B cell (primary cell): ENCODE data around the gene FKBP15. TPM values are rescaled to one million over a fixed set of nuclear protein-coding genes. Genes with fewer than 3 reads are reported as not detected.

Experiments
- ATAC-seq: fragments of 200-7000 bp; cut with Tn5 transposase; one replicate; pipeline ENCODE4 v1.10.0; 2021; ENCODE audit warnings: low read depth, mild to moderate bottlenecking, moderate number of reproducible peaks, moderate library complexity
- CTCF ChIA-PET: fragments of 350-600 bp; sonication (Branson Sonifier 250); formaldehyde crosslinking; loops from one replicate; lab custom pipeline; 2021; ENCODE audit warnings: antibody characterized with exemption, inconsistent platforms; lab: Charles Lee
- POLR2A ChIA-PET: fragments of 350-600 bp; sonication (Branson Sonifier 250); formaldehyde crosslinking; loops from one replicate; lab custom pipeline; 2021; ENCODE audit warnings: antibody characterized with exemption; lab: Charles Lee
- DNase-seq: peaks from one replicate; pipeline ENCODE4 v3.0.0; 2013
- H2AFZ ChIP-seq: 2 replicates; pipeline ENCODE4 v1.6.1; 2012; ENCODE audit warnings: mild to moderate bottlenecking, low read depth, low read length; ENCODE audit not compliant: insufficient read depth, poor library complexity, severe bottlenecking
- H3K27ac ChIP-seq, 2 donors: 1 replicate in 1 of 2; 2 replicates in 1 of 2; pipeline ENCODE4 v1.5.1; 2012 to 2013; ENCODE audit warnings: low read length in 2 of 2, mild to moderate bottlenecking in 2 of 2, moderate library complexity in 1 of 2
- H3K27me3 ChIP-seq, 4 experiments: fragments of 200-600 bp in 1 of 4; sonication (generic) in 1 of 4; replicated peaks in 1 of 4; 1 replicate in 2 of 4; 2 replicates in 2 of 4; pipeline versions ENCODE4 v1.6.1 to v1.7.0; 2013 to 2016; ENCODE audit warnings: low read length in 3 of 4, mild to moderate bottlenecking in 2 of 4, mixed read lengths in 1 of 4, moderate library complexity in 1 of 4; ENCODE audit not compliant: insufficient read depth in 4 of 4, control insufficient read depth in 3 of 4; ENCODE audit errors: control extremely low read depth in 1 of 4
- H3K36me3 ChIP-seq, 2 experiments: replicated peaks in 1 of 2; 1 replicate in 1 of 2; 2 replicates in 1 of 2; pipeline versions ENCODE4 v1.6.1 to v1.7.1; 2013; ENCODE audit warnings: low read length in 1 of 2; ENCODE audit not compliant: insufficient read depth in 2 of 2, control insufficient read depth in 1 of 2; ENCODE audit errors: control extremely low read depth in 1 of 2, extremely low read depth in 1 of 2
- H3K4me1 ChIP-seq, 2 donors: fragments of 200-600 bp in 1 of 2; sonication (generic) in 1 of 2; 1 replicate in 1 of 2; 2 replicates in 1 of 2; pipeline versions ENCODE4 v1.5.1 to v1.6.1; 2013 to 2017; ENCODE audit warnings: low read length in 2 of 2; ENCODE audit not compliant: control insufficient read depth in 2 of 2, insufficient read depth in 2 of 2
- H3K4me2 ChIP-seq: replicated peaks from 2 replicates; pipeline ENCODE3; 2012; ENCODE audit warnings: mild to moderate bottlenecking, low read depth, low read length; ENCODE audit not compliant: poor library complexity, severe bottlenecking
- H3K4me3 ChIP-seq, 5 experiments: fragments of 200-600 bp in 1 of 5; sonication (generic) in 1 of 5; 1 replicate in 3 of 5; 2 replicates in 2 of 5; pipeline versions ENCODE4 v1.5.1 to v1.7.0; 2011 to 2016; ENCODE audit warnings: low read length in 4 of 5, mild to moderate bottlenecking in 4 of 5, low read depth in 2 of 5, control low read depth in 1 of 5, moderate library complexity in 1 of 5; ENCODE audit not compliant: insufficient read depth in 1 of 5; ENCODE audit errors: control extremely low read depth in 1 of 5, extremely low read depth in 1 of 5
- H3K79me2 ChIP-seq: fragments of 200-600 bp; sonication (generic); one replicate; pipeline ENCODE4 v1.6.0; 2016; ENCODE audit warnings: low read length; ENCODE audit not compliant: control insufficient read depth, insufficient read depth
- H3K9ac ChIP-seq: fragments of 200-600 bp; sonication (generic); 2 replicates; pipeline ENCODE4 v1.6.1; 2017; ENCODE audit warnings: mild to moderate bottlenecking, low read length, moderate library complexity
- H3K9me3 ChIP-seq, 3 donors: one replicate each; pipeline versions ENCODE4 v1.6.1 to v1.7.1; 2013; ENCODE audit warnings: low read length in 2 of 3; ENCODE audit not compliant: control insufficient read depth in 2 of 3, insufficient read depth in 1 of 3; ENCODE audit errors: control extremely low read depth in 1 of 3
- H4K20me1 ChIP-seq: 2 replicates; pipeline ENCODE4 v1.6.0; 2012; ENCODE audit warnings: mild to moderate bottlenecking, low read length; ENCODE audit not compliant: insufficient read depth, control insufficient read depth, poor library complexity, severe bottlenecking
- H3K27ac Mint-ChIP-seq: one replicate; pipeline ENCODE4 v1.8.0; 2021; ENCODE audit warnings: mixed read lengths
- H3K27me3 Mint-ChIP-seq: one replicate; pipeline ENCODE4 v1.8.0; 2021; ENCODE audit warnings: mixed read lengths
- H3K4me1 Mint-ChIP-seq: one replicate; pipeline ENCODE4 v1.8.0; 2021; ENCODE audit warnings: mixed read lengths
- H3K4me3 Mint-ChIP-seq: one replicate; pipeline ENCODE4 v1.8.0; 2021; ENCODE audit warnings: mixed read lengths
- H3K9me3 Mint-ChIP-seq: one replicate; pipeline ENCODE4 v1.8.0; 2022; ENCODE audit warnings: mixed read lengths; ENCODE audit not compliant: insufficient read depth
- CTCF ChIP-seq: fragments of 200-600 bp; IDR thresholded peaks from one replicate; pipeline ENCODE4 v1.8.0; 2022; ENCODE audit warnings: antibody characterized with exemption, mild to moderate bottlenecking
- EZH2 ChIP-seq: IDR thresholded peaks from 2 replicates; pipeline ENCODE4 v1.6.1; 2012; ENCODE audit warnings: borderline replicate concordance, low read depth, mild to moderate bottlenecking, moderate library complexity, low read length; ENCODE audit not compliant: insufficient read depth, poor library complexity, severe bottlenecking
- WGBS: methylation state at CpG from one replicate; pipeline ENCODE4 v1.1.5; 2013; ENCODE audit warnings: missing lambda C conversion rate; ENCODE audit not compliant: insufficient coverage; 5-methylcytosine and 5-hydroxymethylcytosine counted together
- intact Hi-C: fragments of 100-400 bp; cut with micrococcal nuclease; formaldehyde crosslinking; loops from one replicate; pipeline ENCODE4 v1.10.0; 2022
- polyA plus RNA-seq: library from polyadenylated mRNA; depleted of rRNA; stranded (reverse); fragments of >200 nt; gene quantifications from 2 replicates; pipeline ENCODE4 v1.2.3, GENCODE V29; 2012
- total RNA-seq, 2 donors: library from RNA; stranded (reverse); fragments of 120-200 nt in 1 of 2; gene quantifications; 1 replicate in 1 of 2; 2 replicates in 1 of 2; pipeline versions ENCODE4 v1.2.3 to v1.2.4, GENCODE V29; 2013 to 2022

Gene FKBP15
- total and polyA plus RNA-seq, 2 donors (not counting 1 experiment from before 2014, with no cell fraction given): 21.1 to 40.6 TPM

- Histone ChIP-seq H2AFZ (no peak overlapping the region), H3K4me3 (no peak overlapping the region), H3K4me2 (no peak overlapping the region), H3K9me3 (no peaks in the 10 kb centered on the region), H3K27me3 (no peaks in the 10 kb centered on the region), H4K20me1 (no peaks in the 10 kb centered on the region), H3K4me1 (peaks cover 0 to 7% of the 10 kb centered on the region in 2 donors), H3K9ac (no peak overlapping the region), H3K79me2 (no peaks in the 10 kb centered on the region), H3K27ac (no peak overlapping the region), H3K36me3 (peaks cover 0 to 6% of the 10 kb centered on the region in 2 experiments)
- intact Hi-C loops: loop anchor here (10.0 kb wide), 1 partner anchor 258 kb away; the partner anchor contains the start of genes C9orf43 and POLE3
- H3K27ac Mint-ChIP-seq: no peak overlapping the region
- 100% methylated on average over 1 of the region's 1 CpG for WGBS
- no peaks in the 10 kb centered on the region for H3K9me3 Mint-ChIP-seq
- TF ChIP-seq EZH2: no peak
- no peak for TF ChIP-seq CTCF
- no peak overlapping the region for H3K4me3 Mint-ChIP-seq
- ChIA-PET CTCF (interaction anchor here (0.6 kb wide), 1 partner anchor 83 kb away, joined by 4 read pairs; no protein-coding TSS in a partner anchor), POLR2A (no interaction called here)
- H3K27me3 Mint-ChIP-seq: no peaks in the 10 kb centered on the region
- DNase-seq: no peak
- H3K4me1 Mint-ChIP-seq: peaks cover 13% of the 10 kb centered on the region
- no peak for ATAC-seq
Observed at GRCh38 chr9:113156880-113157279, 64.2 kb downstream of the FKBP15 start.

GRCh38 chr9:113155911-113156588 lies 65.0 kb downstream of the FKBP15 start:
- no peak overlapping the region for H3K4me3 ChIP-seq
- H3K36me3 ChIP-seq: peaks cover 0 to 6% of the 10 kb centered on the region in 2 experiments
- CTCF ChIA-PET: no interaction called here
- Mint-ChIP-seq H3K4me3 (no peak overlapping the region), H3K27ac (no peak overlapping the region), H3K4me1 (peaks cover 14% of the 10 kb centered on the region), H3K27me3 (no peaks in the 10 kb centered on the region), H3K9me3 (no peaks in the 10 kb centered on the region)
- no peak overlapping the region for H2AFZ ChIP-seq
- H3K27ac ChIP-seq: no peak overlapping the region
- 6% methylated on average over 3 of the region's 7 CpGs for WGBS
- no peaks in the 10 kb centered on the region for H3K27me3 ChIP-seq
- no peak for ATAC-seq
- POLR2A ChIA-PET: no interaction called here
- H3K4me1 ChIP-seq: peaks cover 0 to 12% of the 10 kb centered on the region in 2 donors
- no peak for TF ChIP-seq EZH2
- no peak for TF ChIP-seq CTCF
- peak overlapping the region; percentile 4 for H3K4me2 ChIP-seq
- no peak for DNase-seq
- no peak overlapping the region for H3K9ac ChIP-seq
- no peaks in the 10 kb centered on the region for H4K20me1 ChIP-seq
- no peaks in the 10 kb centered on the region for H3K9me3 ChIP-seq
- H3K79me2 ChIP-seq: no peaks in the 10 kb centered on the region
- intact Hi-C loops: loop anchor here (10.0 kb wide), 1 partner anchor 259 kb away; the partner anchor contains the start of genes C9orf43 and POLE3
